DND-41 (cell line): ENCODE measurements around the gene CARD11.

ENCODE experiments used
- ATAC-seq: fragments of 200-7000 bp; cut with Tn5 transposase; 3 replicates; pipeline ENCODE4 v1.9.1; 2021; ENCODE audit warnings: low read depth; ENCODE audit not compliant: insufficient read depth
- DNase-seq: peaks from one replicate; pipeline ENCODE4 v3.0.0-alpha.2; 2020
- H2AFZ ChIP-seq: 2 replicates; pipeline ENCODE4 v1.6.0; 2012; ENCODE audit warnings: low read depth, low read length
- H3K27ac ChIP-seq: 2 replicates; pipeline ENCODE4 v1.5.1; 2012; ENCODE audit warnings: low read length, inconsistent platforms
- H3K27me3 ChIP-seq: fragments of 200-600 bp; sonication (generic); 2 replicates; pipeline ENCODE4 v1.6.0; 2012; ENCODE audit warnings: low read length, mild to moderate bottlenecking, inconsistent platforms; ENCODE audit not compliant: insufficient read depth, poor library complexity
- H3K36me3 ChIP-seq: 2 replicates; pipeline ENCODE4 v1.5.1; 2012; ENCODE audit warnings: low read length, inconsistent platforms; ENCODE audit not compliant: insufficient read depth
- H3K4me1 ChIP-seq: 2 replicates; pipeline ENCODE4 v1.5.1; 2012; ENCODE audit warnings: mild to moderate bottlenecking, low read length; ENCODE audit not compliant: insufficient read depth
- H3K4me2 ChIP-seq: 2 replicates; pipeline ENCODE4 v1.6.0; 2012; ENCODE audit warnings: mild to moderate bottlenecking, moderate library complexity, low read length, inconsistent platforms; ENCODE audit not compliant: insufficient read depth
- H3K4me3 ChIP-seq, 2 experiments: fragments of 200-600 bp in 1 of 2; shearing (Covaris generic) in 1 of 2; 2 replicates each; pipeline ENCODE4 v1.5.1; 2012 to 2016; ENCODE audit warnings: inconsistent platforms in 2 of 2, low read length in 2 of 2, mild to moderate bottlenecking in 2 of 2, low read depth in 1 of 2, moderate library complexity in 1 of 2
- H3K79me2 ChIP-seq: 2 replicates; pipeline ENCODE4 v1.6.0; 2012; ENCODE audit warnings: low read length, inconsistent platforms; ENCODE audit not compliant: insufficient read depth
- H3K9ac ChIP-seq: 2 replicates; pipeline ENCODE4 v1.6.0; 2012; ENCODE audit warnings: low read depth, mild to moderate bottlenecking, inconsistent platforms, low read length, moderate library complexity
- H3K9me3 ChIP-seq: 2 replicates; pipeline ENCODE4 v1.5.1; 2012; ENCODE audit warnings: low read length, moderate library complexity, mild to moderate bottlenecking, inconsistent platforms; ENCODE audit not compliant: insufficient read depth, severe bottlenecking
- H4K20me1 ChIP-seq: 2 replicates; pipeline ENCODE4 v1.6.0; 2012; ENCODE audit warnings: low read length; ENCODE audit not compliant: insufficient read depth
- EZH2 ChIP-seq: IDR thresholded peaks from 3 replicates; pipeline ENCODE4 v1.6.1; 2012; ENCODE audit warnings: borderline replicate concordance, low read depth, mild to moderate bottlenecking, moderate library complexity, low read length, inconsistent platforms; ENCODE audit not compliant: severe bottlenecking
- TF ChIP-seq, protein P1 (sequence below): IDR thresholded peaks from 2 replicates; pipeline ENCODE4 v1.5.1; 2012; ENCODE audit warnings: borderline replicate concordance, low read length, moderate library complexity, mild to moderate bottlenecking; ENCODE audit not compliant: poor library complexity, severe bottlenecking; ENCODE audit errors: extremely low read depth

Gene CARD11

DNA sequence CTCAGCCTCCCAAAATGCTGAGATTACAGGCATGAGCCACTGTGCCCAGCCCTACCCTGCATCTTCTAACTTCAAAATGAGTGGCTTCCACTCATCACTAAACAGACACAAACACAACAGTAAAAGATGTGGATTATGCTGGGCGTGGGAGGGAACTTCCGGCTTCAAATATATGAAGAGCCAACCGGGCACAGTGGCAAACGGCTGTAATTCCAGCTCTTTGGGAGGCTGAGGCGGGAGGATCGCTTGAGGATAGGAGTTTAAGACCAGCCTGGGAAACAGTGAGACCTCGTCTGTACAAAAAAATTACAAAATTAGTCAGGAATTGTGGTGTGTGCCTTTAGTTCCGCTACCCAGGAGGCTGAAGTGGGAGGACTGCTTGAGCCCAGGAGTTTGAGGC, 107.4 kb downstream of the CARD11 start:
- Histone ChIP-seq H2AFZ (no peak overlapping the region), H3K4me2 (no peak overlapping the region), H3K27me3 (no peaks in the 10 kb centered on the region), H3K27ac (no peak overlapping the region), H3K9me3 (no peaks in the 10 kb centered on the region), H3K36me3 (no peaks in the 10 kb centered on the region), H3K9ac (no peak overlapping the region), H4K20me1 (no peaks in the 10 kb centered on the region), H3K79me2 (no peaks in the 10 kb centered on the region), H3K4me1 (no peaks in the 10 kb centered on the region), H3K4me3 (no peak overlapping the region)
- no peak for DNase-seq
- no peak for ATAC-seq
- no peak for TF ChIP-seq EZH2
- TF ChIP-seq, protein P1, sequence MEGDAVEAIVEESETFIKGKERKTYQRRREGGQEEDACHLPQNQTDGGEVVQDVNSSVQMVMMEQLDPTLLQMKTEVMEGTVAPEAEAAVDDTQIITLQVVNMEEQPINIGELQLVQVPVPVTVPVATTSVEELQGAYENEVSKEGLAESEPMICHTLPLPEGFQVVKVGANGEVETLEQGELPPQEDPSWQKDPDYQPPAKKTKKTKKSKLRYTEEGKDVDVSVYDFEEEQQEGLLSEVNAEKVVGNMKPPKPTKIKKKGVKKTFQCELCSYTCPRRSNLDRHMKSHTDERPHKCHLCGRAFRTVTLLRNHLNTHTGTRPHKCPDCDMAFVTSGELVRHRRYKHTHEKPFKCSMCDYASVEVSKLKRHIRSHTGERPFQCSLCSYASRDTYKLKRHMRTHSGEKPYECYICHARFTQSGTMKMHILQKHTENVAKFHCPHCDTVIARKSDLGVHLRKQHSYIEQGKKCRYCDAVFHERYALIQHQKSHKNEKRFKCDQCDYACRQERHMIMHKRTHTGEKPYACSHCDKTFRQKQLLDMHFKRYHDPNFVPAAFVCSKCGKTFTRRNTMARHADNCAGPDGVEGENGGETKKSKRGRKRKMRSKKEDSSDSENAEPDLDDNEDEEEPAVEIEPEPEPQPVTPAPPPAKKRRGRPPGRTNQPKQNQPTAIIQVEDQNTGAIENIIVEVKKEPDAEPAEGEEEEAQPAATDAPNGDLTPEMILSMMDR: no peak

DNA sequence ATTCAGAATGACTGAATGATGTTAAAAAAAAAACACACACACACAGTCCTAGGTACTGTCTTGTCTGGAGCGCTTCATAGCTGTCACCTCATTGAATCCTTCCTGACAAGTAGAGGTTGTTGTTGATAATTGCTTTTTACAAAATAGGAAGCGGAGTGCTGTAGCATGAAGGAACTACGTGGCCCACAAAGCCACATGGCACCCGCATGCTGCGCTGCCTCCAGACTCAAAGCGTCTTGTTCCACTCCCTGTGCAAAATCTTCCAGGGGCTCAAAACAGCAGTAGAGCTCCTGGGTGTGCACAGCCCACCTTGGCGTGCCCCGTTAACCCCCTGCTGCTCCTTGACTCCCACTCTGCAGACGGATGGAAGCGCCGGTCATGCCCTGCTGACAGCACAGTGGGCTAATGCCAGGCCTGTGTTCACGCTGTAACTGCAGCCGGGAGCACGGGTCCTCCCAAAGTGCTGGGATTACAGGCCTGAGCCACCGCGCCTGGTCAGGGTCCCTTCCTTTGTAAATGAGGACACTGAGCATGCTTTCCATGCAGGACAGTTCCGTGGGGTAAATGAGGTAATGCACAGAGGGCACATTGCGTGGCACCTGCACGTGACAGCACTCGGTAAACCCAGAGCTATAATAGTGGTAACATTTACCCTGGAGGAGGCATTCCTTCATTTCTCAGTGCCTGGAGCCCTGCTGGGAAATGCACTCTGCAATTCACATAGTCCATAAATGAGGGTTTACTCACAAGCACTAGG, 108.5 kb downstream of the CARD11 start:
- H3K36me3 ChIP-seq: no peaks in the 10 kb centered on the region
- TF ChIP-seq EZH2: no peak
- TF ChIP-seq, protein P1: no peak
- H3K27ac ChIP-seq: no peak overlapping the region

DNA sequence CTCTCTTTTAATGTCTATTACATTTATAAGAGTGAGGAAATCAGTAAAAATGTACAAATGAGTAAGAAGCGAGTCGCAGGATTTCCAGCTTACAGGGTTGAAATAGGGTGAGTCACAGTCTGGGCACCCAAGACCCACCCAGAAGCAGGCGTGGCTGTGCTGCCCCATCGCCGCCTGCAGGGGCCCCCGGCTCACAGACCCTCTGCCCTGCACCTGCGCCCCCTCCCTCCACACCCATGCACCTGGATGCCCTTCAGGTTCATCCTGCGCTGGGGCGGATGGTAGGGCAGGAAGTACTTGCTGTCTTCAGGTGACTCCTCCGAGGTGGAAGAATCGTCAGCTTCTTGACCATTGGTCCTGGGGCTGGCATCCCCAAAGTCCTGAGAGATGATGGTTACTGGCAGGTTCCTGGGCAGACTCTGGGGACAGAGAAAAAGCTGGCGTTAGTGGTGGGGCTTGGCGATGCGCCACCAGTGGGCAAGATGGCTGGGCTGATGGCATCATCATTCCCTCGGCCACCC, 109.4 kb downstream of the CARD11 start:
- no peak for ATAC-seq
- no peak for TF ChIP-seq EZH2
- TF ChIP-seq, protein P1: no peak
- Histone ChIP-seq H3K36me3 (no peaks in the 10 kb centered on the region), H3K79me2 (no peaks in the 10 kb centered on the region), H4K20me1 (no peaks in the 10 kb centered on the region), H3K4me3 (no peak overlapping the region), H2AFZ (no peak overlapping the region), H3K9me3 (no peaks in the 10 kb centered on the region), H3K4me2 (no peak overlapping the region), H3K9ac (no peak overlapping the region), H3K27ac (no peak overlapping the region), H3K4me1 (no peaks in the 10 kb centered on the region), H3K27me3 (no peaks in the 10 kb centered on the region)
- no peak for DNase-seq

More for the DNA sequence above, 108.5 kb downstream of the CARD11 start:
- Histone ChIP-seq H3K4me2 (no peak overlapping the region), H3K9ac (no peak overlapping the region), H3K27me3 (no peaks in the 10 kb centered on the region), H3K4me3 (no peak overlapping the region), H3K4me1 (no peaks in the 10 kb centered on the region), H3K9me3 (no peaks in the 10 kb centered on the region), H2AFZ (no peak overlapping the region), H4K20me1 (no peaks in the 10 kb centered on the region), H3K79me2 (no peaks in the 10 kb centered on the region)
- ATAC-seq: no peak
- DNase-seq: no peak
